ENCODE results near the gene EPAS1.

Gene EPAS1

GRCh38 chr2:46296840-46297545 lies at the start of gene EPAS1:
TSS of gene EPAS1 (plus strand) at chr2:46297407. CDS start at chr2:46297912, 505 bp downstream.
- DNase-seq (ENCODE audit: low read depth in 2 of 2), result peak; percentile 58 to 61

- DNase-seq (ENCODE audit: low read depth in 2 of 2), result no peak
Observed at GRCh38 chr2:46248171-46248570, 49.0 kb upstream of the EPAS1 start.

- no peak for DNase-seq (ENCODE audit: low read depth in 2 of 2)
Observed at GRCh38 chr2:46249654-46250053, 47.6 kb upstream of the EPAS1 start.

- no peak for DNase-seq (ENCODE audit: low read depth in 2 of 2)
Observed at GRCh38 chr2:46252891-46253659, 44.1 kb upstream of the EPAS1 start.

- DNase-seq (ENCODE audit: low read depth in 2 of 2), result no peak
Observed at GRCh38 chr2:46254474-46254873, 42.7 kb upstream of the EPAS1 start.

GRCh38 chr2:46256563-46257142 lies 40.6 kb upstream of the EPAS1 start:
- no peak for DNase-seq (ENCODE audit: low read depth in 2 of 2)

GRCh38 chr2:46257476-46257875 lies 39.7 kb upstream of the EPAS1 start:
- DNase-seq (ENCODE audit: low read depth in 2 of 2), result no peak

- no peak for DNase-seq (ENCODE audit: low read depth in 2 of 2)
Observed at GRCh38 chr2:46257980-46258379, 39.2 kb upstream of the EPAS1 start.

- DNase-seq (ENCODE audit: low read depth in 2 of 2), result no peak
Observed at GRCh38 chr2:46258937-46259776, 38.0 kb upstream of the EPAS1 start.

GRCh38 chr2:46259777-46260168 lies 37.4 kb upstream of the EPAS1 start:
- no peak for DNase-seq (ENCODE audit: low read depth in 2 of 2)

- DNase-seq (ENCODE audit: low read depth in 2 of 2), result no peak
Observed at GRCh38 chr2:46260305-46260704, 36.9 kb upstream of the EPAS1 start.

- no peak for DNase-seq (ENCODE audit: low read depth in 2 of 2)
Observed at GRCh38 chr2:46262248-46262938, 34.8 kb upstream of the EPAS1 start.

- no peak for DNase-seq (ENCODE audit: low read depth in 2 of 2)
Observed at GRCh38 chr2:46263347-46263746, 33.9 kb upstream of the EPAS1 start.

GRCh38 chr2:46264447-46264846 lies 32.8 kb upstream of the EPAS1 start:
- no peak for DNase-seq (ENCODE audit: low read depth in 2 of 2)

- no peak for DNase-seq (ENCODE audit: low read depth in 2 of 2)
Observed at GRCh38 chr2:46266134-46266533, 31.1 kb upstream of the EPAS1 start.

- no peak for DNase-seq (ENCODE audit: low read depth in 2 of 2)
Observed at GRCh38 chr2:46267616-46268015, 29.6 kb upstream of the EPAS1 start.

- DNase-seq (ENCODE audit: low read depth in 2 of 2), result no peak
Observed at GRCh38 chr2:46268196-46268595, 29.0 kb upstream of the EPAS1 start.

GRCh38 chr2:46269001-46269400 lies 28.2 kb upstream of the EPAS1 start:
- DNase-seq (ENCODE audit: low read depth in 2 of 2), result no peak

- no peak for DNase-seq (ENCODE audit: low read depth in 2 of 2)
Observed at GRCh38 chr2:46269544-46270273, 27.5 kb upstream of the EPAS1 start.

- no peak for DNase-seq (ENCODE audit: low read depth in 2 of 2)
Observed at GRCh38 chr2:46270384-46270783, 26.8 kb upstream of the EPAS1 start.
